GM23338 (cell line): Measurements from ENCODE around the gene EHD3.

ENCODE experiments used
- CTCF ChIP-seq, 2 experiments: fragments of 200-600 bp in 1 of 2; sonication (generic) in 1 of 2; conservative IDR thresholded peaks; 2 replicates each; pipeline versions ENCODE4 v1.5.1 to v1.6.1; 2016 to 2017; ENCODE audit warnings: antibody characterized with exemption in 2 of 2, low read depth in 2 of 2, mild to moderate bottlenecking in 2 of 2, moderate library complexity in 1 of 2
- ETS1 ChIP-seq: IDR thresholded peaks from 2 replicates; pipeline ENCODE4 v1.6.1; 2016; ENCODE audit warnings: antibody characterized with exemption
- EZH2 ChIP-seq: fragments of 200-600 bp; sonication (generic); IDR thresholded peaks from one replicate; pipeline ENCODE4 v1.8.0; 2017; ENCODE audit warnings: antibody characterized with exemption, mild to moderate bottlenecking, low read depth; ENCODE audit not compliant: unreplicated experiment

DNA sequence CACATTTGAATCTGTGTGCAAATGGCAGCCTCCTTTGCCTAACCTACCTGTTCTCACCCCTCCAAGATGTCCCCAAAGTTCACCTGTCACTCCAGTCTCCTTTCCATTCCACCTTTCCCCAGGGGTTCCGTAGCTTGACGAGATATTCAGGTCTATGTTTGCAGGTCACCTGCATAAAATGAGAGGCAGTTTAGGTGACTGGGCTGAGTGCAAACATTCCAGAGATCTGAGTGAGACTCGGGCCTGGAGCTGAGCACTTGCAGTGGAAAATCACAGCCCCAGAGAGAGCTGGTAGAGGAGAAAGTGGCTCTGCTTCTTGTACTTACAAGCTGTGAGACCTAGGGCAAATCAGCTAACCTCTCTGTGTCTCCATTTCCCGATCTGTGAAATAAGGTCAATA, 36.8 kb upstream of the EHD3 start:
- TF ChIP-seq EZH2 (no peak), CTCF (conservative IDR thresholded peaks at IDR 0.05; ENCODE audit: low read depth in 2 of 2) (no peak), ETS1 (no peak)
